Right forelimb (tissue), 1 donor: ENCODE data around the gene ZNF189.

Experiments
- DNase-seq: peaks from one replicate; pipeline ENCODE4 v3.0.0-alpha.2; 2018

The ZNF189 gene

DNA sequence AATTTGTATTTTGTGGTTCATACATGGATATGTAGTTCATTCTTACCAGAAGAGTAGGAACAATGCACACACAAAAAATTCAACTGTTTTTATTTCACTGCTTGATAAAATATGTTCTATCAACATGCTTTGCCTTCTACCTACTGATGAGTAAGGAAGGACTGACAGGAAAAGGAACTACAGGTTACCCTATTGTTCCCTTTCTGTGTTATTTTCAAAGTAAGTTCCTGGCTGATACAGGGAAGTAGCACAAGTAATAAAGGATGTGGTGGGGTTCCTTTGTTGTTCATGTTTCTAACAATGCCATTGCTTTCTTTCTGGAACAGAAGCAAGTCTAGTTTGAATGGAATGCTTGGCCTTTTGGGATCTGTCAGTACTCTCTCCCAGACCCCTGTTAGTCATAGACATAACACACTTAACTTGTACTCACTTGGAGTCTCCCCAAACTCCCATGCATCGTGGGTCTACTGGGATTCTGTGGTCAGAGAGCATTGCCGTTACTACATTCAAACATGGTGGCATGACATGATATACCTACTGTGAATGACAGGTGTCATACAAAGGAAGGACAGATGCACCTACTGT lies 57.1 kb downstream of the ZNF189 start:
- no peak for DNase-seq

DNA sequence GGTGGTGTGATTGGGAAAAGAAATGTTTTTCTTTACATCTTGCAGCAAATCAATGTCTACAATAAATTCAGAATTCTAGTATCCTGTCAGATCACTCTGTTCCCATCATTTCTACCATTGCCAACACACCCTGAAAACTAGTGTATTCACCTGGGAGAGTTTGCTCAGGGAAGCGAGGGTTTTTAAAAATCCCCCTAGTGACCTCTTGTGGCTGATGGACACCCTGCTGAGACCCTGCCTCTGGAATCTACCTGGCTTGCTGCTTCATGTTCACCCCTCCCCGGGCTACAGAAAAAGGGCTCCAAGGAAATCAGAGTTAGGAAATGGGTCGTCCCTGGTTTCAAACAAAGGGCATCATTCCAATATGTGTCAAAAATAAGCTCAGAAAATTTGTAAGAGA lies 58.4 kb downstream of the ZNF189 start:
- no peak for DNase-seq

GRCh38 chr9:101458963-101459631 lies 60.4 kb downstream of the ZNF189 start:
- DNase-seq = no peak
